CD4-positive, alpha-beta T cell (primary cell): ENCODE measurements around the gene PARD3B. TPM values are rescaled to one million over a fixed set of nuclear protein-coding genes. Genes with fewer than 3 reads are reported as not detected.

Source experiments
- ATAC-seq: fragments of 200-7000 bp; cut with Tn5 transposase; one replicate; pipeline ENCODE4 v1.10.0; 2022; ENCODE audit warnings: mild to moderate bottlenecking; ENCODE audit not compliant: poor library complexity
- CTCF ChIA-PET: fragments of 350-600 bp; sonication (Branson Sonifier 250); formaldehyde crosslinking; loops from one replicate; lab custom pipeline; 2021; ENCODE audit warnings: antibody characterized with exemption, inconsistent platforms; lab: Charles Lee
- POLR2A ChIA-PET: fragments of 350-600 bp; sonication (Branson Sonifier 250); formaldehyde crosslinking; loops from one replicate; lab custom pipeline; 2021; ENCODE audit warnings: antibody characterized with exemption, inconsistent platforms; lab: Charles Lee
- DNase-seq, 14 experiments: peaks; one replicate each; pipeline ENCODE4 v3.0.0-alpha.2; 2013 to 2020; ENCODE audit warnings: mixed read lengths in 2 of 14
- H3K27ac ChIP-seq, 2 donors: one replicate each; pipeline versions ENCODE4 v1.5.1 to v1.7.0; 2013; ENCODE audit warnings: low read length in 2 of 2, low read depth in 1 of 2, mild to moderate bottlenecking in 1 of 2
- H3K27me3 ChIP-seq, 2 experiments: 1 replicate in 1 of 2; 2 replicates in 1 of 2; pipeline versions ENCODE4 v1.6.1 to v1.7.0; 2013; ENCODE audit warnings: low read length in 2 of 2, control low read depth in 1 of 2, mild to moderate bottlenecking in 1 of 2, moderate library complexity in 1 of 2; ENCODE audit not compliant: insufficient read depth in 2 of 2, control insufficient read depth in 1 of 2
- H3K36me3 ChIP-seq: one replicate; pipeline ENCODE4 v1.6.1; 2013; ENCODE audit warnings: low read length, control low read depth; ENCODE audit not compliant: insufficient read depth
- H3K4me1 ChIP-seq: one replicate; pipeline ENCODE4 v1.6.1; 2013; ENCODE audit warnings: low read length, control low read depth; ENCODE audit not compliant: insufficient read depth
- H3K4me3 ChIP-seq: one replicate; pipeline ENCODE4 v1.5.1; 2013; ENCODE audit warnings: mild to moderate bottlenecking, low read length, moderate library complexity
- H3K9me3 ChIP-seq, 2 experiments: 1 replicate in 1 of 2; 2 replicates in 1 of 2; pipeline versions ENCODE4 v1.6.1 to v1.7.0; 2013; ENCODE audit warnings: low read length in 2 of 2, mild to moderate bottlenecking in 2 of 2, control low read depth in 1 of 2, moderate library complexity in 1 of 2; ENCODE audit not compliant: control insufficient read depth in 1 of 2, insufficient read depth in 1 of 2
- H3K27ac Mint-ChIP-seq: one replicate; pipeline ENCODE4 v1.8.0; 2020; ENCODE audit warnings: mixed read lengths
- H3K27me3 Mint-ChIP-seq: one replicate; pipeline ENCODE4 v1.8.0; 2021; ENCODE audit warnings: mixed read lengths
- H3K36me3 Mint-ChIP-seq: one replicate; pipeline ENCODE4 v1.8.0; 2021; ENCODE audit warnings: low read depth, mixed read lengths
- H3K4me1 Mint-ChIP-seq: one replicate; pipeline ENCODE4 v1.8.0; 2021; ENCODE audit warnings: low read depth, mixed read lengths
- H3K4me3 Mint-ChIP-seq: one replicate; pipeline ENCODE4 v1.8.0; 2020; ENCODE audit warnings: mild to moderate bottlenecking, mixed read lengths
- H3K9me3 Mint-ChIP-seq: one replicate; pipeline ENCODE4 v1.8.0; 2020; ENCODE audit warnings: mixed read lengths
- intact Hi-C, 2 experiments: fragments of 100-400 bp; cut with DNase I in 1 of 2; cut with micrococcal nuclease in 1 of 2; formaldehyde crosslinking; loops; one replicate each; pipeline versions ENCODE4 v1.15.1 to v1.9.0; 2023 to 2025; cut with DNase I, micrococcal nuclease
- total RNA-seq, 174 experiments: library from RNA in 2 of 174; stranded (reverse) in 2 of 174; gene quantifications; one replicate each; pipeline ENCODE4 v1.2.3 and lab custom pipeline; 2021 to 2026
- TF ChIP-seq, protein P1 (sequence below): fragments of 200-600 bp; IDR thresholded peaks from one replicate; pipeline ENCODE4 v1.8.0; 2022; ENCODE audit warnings: antibody characterized with exemption, mild to moderate bottlenecking

Gene PARD3B
- total RNA-seq, 2 experiments from 2014 or later: 0.87 to 1.9 TPM

DNA sequence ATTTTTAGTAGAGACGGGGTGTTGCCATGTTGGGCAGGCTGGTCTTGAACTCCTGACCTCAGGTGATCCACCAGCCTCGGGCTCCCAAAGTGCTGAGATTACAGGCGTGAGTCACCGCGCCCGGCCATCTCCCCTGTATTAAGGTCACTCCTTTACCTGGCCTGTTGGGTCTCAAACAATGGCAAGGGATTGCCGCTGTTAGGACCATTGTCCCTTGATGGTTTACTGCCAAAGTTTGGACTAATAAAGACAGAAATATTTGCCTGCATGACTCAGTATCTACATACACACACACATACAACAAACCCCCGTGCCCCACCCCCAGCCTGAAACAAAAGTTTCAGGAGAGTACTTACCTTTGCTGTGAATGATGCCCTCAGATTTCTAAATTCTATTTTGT, 16.5 kb downstream of the PARD3B start:
- peaks cover 0 to 9% of the 10 kb centered on the region in 2 experiments for H3K9me3 ChIP-seq
- intact Hi-C loops: no loop called here
- no peaks in the 10 kb centered on the region for H3K36me3 ChIP-seq
- CTCF ChIA-PET: interaction anchor here (0.7 to 1.5 kb wide), 2 partner anchors 15 to 245 kb away, joined by 3 read pairs; no protein-coding TSS in a partner anchor
- Mint-ChIP-seq H3K4me1 (no peaks in the 10 kb centered on the region), H3K27me3 (peaks cover 37% of the 10 kb centered on the region), H3K9me3 (no peaks in the 10 kb centered on the region), H3K27ac (no peak overlapping the region), H3K4me3 (no peak overlapping the region), H3K36me3 (no peaks in the 10 kb centered on the region)
- no peak overlapping the region for H3K4me3 ChIP-seq
- H3K4me1 ChIP-seq: no peaks in the 10 kb centered on the region
- TF ChIP-seq, protein P1, sequence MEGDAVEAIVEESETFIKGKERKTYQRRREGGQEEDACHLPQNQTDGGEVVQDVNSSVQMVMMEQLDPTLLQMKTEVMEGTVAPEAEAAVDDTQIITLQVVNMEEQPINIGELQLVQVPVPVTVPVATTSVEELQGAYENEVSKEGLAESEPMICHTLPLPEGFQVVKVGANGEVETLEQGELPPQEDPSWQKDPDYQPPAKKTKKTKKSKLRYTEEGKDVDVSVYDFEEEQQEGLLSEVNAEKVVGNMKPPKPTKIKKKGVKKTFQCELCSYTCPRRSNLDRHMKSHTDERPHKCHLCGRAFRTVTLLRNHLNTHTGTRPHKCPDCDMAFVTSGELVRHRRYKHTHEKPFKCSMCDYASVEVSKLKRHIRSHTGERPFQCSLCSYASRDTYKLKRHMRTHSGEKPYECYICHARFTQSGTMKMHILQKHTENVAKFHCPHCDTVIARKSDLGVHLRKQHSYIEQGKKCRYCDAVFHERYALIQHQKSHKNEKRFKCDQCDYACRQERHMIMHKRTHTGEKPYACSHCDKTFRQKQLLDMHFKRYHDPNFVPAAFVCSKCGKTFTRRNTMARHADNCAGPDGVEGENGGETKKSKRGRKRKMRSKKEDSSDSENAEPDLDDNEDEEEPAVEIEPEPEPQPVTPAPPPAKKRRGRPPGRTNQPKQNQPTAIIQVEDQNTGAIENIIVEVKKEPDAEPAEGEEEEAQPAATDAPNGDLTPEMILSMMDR: no peak
- DNase-seq (no peak), ATAC-seq (no peak)
- H3K27me3 ChIP-seq: no peaks in the 10 kb centered on the region
- POLR2A ChIA-PET: no interaction called here
- no peak overlapping the region for H3K27ac ChIP-seq

DNA sequence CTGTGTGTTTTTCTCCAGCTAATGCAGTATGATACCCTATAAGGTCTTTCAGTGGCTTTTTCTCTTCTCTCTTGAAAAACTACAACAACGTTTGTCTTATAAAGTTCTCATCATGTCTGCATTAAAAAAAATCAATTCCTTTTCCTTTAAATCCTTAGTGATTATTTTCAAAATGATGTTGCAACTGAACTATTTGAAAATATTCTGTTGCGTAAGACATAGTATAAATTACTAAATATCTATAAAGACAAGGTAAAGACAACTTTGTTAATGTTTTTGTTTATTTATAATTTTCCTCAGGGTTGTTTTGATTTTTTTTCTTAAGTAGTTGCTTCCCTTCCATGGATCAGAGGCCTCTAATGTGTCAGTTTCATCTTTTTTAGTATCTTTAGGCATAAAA, 21.2 kb downstream of the PARD3B start:
- Mint-ChIP-seq H3K27me3 (peaks cover 15% of the 10 kb centered on the region), H3K4me1 (no peaks in the 10 kb centered on the region), H3K27ac (no peak overlapping the region), H3K36me3 (no peaks in the 10 kb centered on the region), H3K4me3 (no peak overlapping the region), H3K9me3 (no peaks in the 10 kb centered on the region)
- H3K36me3 ChIP-seq: no peaks in the 10 kb centered on the region
- no peak for DNase-seq
- peaks cover 0 to 6% of the 10 kb centered on the region in 2 experiments for H3K9me3 ChIP-seq
- H3K4me1 ChIP-seq: no peaks in the 10 kb centered on the region
- no peak overlapping the region for H3K27ac ChIP-seq
- H3K4me3 ChIP-seq: no peak overlapping the region
- TF ChIP-seq, protein P1: no peak
- ChIA-PET CTCF (no interaction called here), POLR2A (no interaction called here)
- intact Hi-C loops: no loop called here
- ATAC-seq: no peak
- no peaks in the 10 kb centered on the region for H3K27me3 ChIP-seq

DNA sequence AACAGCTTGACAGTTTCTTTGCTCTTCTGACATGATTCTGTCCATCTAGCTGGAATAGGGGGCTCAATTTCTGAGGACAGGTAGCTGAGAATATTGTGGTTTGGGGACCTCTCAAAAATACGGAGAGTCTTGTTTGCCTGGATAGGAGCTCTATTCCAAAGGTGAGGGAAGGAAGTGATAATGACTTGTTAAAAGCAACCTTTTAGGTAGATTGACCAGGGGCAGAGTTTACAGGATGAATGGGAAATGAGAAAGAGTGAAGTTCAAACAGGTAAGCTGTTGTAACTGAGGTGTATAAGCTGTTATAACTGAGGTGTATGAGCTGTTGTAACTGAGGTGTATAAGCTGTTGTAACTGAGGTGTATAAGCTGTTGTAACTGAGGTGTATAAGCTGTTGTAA, 25.1 kb downstream of the PARD3B start:
- no peak for DNase-seq
- ChIA-PET POLR2A (no interaction called here), CTCF (no interaction called here)
- Mint-ChIP-seq H3K27ac (no peak overlapping the region), H3K9me3 (no peaks in the 10 kb centered on the region), H3K36me3 (no peaks in the 10 kb centered on the region), H3K4me3 (no peak overlapping the region), H3K4me1 (no peaks in the 10 kb centered on the region), H3K27me3 (peaks cover 15% of the 10 kb centered on the region)
- intact Hi-C loops: no loop called here
- no peaks in the 10 kb centered on the region for H3K9me3 ChIP-seq
- TF ChIP-seq, protein P1: no peak
- no peaks in the 10 kb centered on the region for H3K36me3 ChIP-seq
- no peak overlapping the region for H3K4me3 ChIP-seq
- H3K27me3 ChIP-seq: no peaks in the 10 kb centered on the region
- no peaks in the 10 kb centered on the region for H3K4me1 ChIP-seq
- H3K27ac ChIP-seq: no peak overlapping the region
- ATAC-seq: no peak
